Tibial artery (tissue), 4 donors: Measurements from ENCODE around the gene HYKK.
A peak's percentile ranks its signal among the peaks of the same experiment; 100 is the strongest.
"Not testable (repeated sequence)": the region's sequence is repeated elsewhere in the genome, so short reads cannot be mapped to it uniquely, and the experiment has no call there.

ENCODE experiments used
- DNase-seq, 2 donors: peaks; one replicate each; pipeline ENCODE4 v3.0.0-alpha.2; 2019
- H3K27ac ChIP-seq, 2 donors: fragments of 200-600 bp; sonication (generic) in 1 of 2; 1 replicate in 1 of 2; 2 replicates in 1 of 2; pipeline ENCODE4 v1.5.1; 2018 to 2019; ENCODE audit warnings: mild to moderate bottlenecking in 1 of 2
- H3K27me3 ChIP-seq, 2 donors: fragments of 200-600 bp; sonication (generic) in 1 of 2; one replicate each; pipeline versions ENCODE4 v1.5.1 to v1.6.0; 2016 to 2019
- H3K36me3 ChIP-seq, 3 donors: fragments of 200-600 bp; sonication (generic) in 2 of 3; one replicate each; pipeline ENCODE4 v1.5.1; 2016 to 2019; ENCODE audit warnings: mild to moderate bottlenecking in 2 of 3
- H3K4me1 ChIP-seq, 4 donors: fragments of 200-600 bp; sonication (generic) in 2 of 4; 1 replicate in 3 of 4; 2 replicates in 1 of 4; pipeline ENCODE4 v1.5.1; 2016 to 2019
- H3K4me3 ChIP-seq, 2 donors: fragments of 200-600 bp; sonication (generic) in 1 of 2; 1 replicate in 1 of 2; 2 replicates in 1 of 2; pipeline ENCODE4 v1.5.1; 2018 to 2019; ENCODE audit warnings: mild to moderate bottlenecking in 2 of 2
- H3K9me3 ChIP-seq, 3 donors: fragments of 200-600 bp; sonication (generic) in 1 of 3; one replicate each; pipeline ENCODE4 v1.5.1; 2016 to 2019
- intact Hi-C: fragments of 100-400 bp; cut with DNase I; formaldehyde crosslinking; loops from one replicate; pipeline ENCODE4 v1.15.0; 2023; ENCODE audit warnings: low total_unique reads
- TF ChIP-seq, protein P1 (sequence below), 2 experiments: fragments of 200-600 bp in 1 of 2; fragments of 450-650 bp in 1 of 2; IDR thresholded peaks; one replicate each; pipeline ENCODE4 v1.5.1; 2017 to 2019; ENCODE audit warnings: antibody characterized with exemption in 2 of 2, mild to moderate bottlenecking in 1 of 2, moderate library complexity in 1 of 2

Gene HYKK

DNA sequence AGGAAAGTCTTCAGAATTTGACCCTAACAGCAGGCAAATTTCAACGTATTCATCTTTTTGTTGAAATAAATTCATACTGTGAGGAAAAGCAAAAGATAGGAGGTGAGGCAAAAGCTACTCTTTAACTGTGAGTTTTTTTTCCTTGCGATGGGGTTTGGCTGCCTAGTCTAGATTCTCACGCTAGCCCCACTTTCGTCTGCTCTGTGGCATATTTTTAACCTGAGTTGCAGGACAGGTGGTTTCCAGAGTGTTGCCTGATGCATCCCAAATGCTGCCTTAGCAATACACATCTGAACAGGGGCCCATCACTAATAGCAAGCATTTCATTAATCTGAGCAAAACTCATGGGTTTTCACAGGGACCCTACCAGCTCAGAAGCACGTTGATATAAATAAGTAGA lies 44.5 kb downstream of the HYKK start:
- H3K9me3 ChIP-seq, result no peaks in the 10 kb centered on the region
- no peaks in the 10 kb centered on the region for H3K4me1 ChIP-seq
- no peaks in the 10 kb centered on the region for H3K27me3 ChIP-seq
- H3K36me3 ChIP-seq, result peaks cover 28 to 45% (median 43%) of the 10 kb centered on the region in 3 donors
- DNase-seq, result no peak
- no peak overlapping the region for H3K27ac ChIP-seq
- TF ChIP-seq, protein P1, sequence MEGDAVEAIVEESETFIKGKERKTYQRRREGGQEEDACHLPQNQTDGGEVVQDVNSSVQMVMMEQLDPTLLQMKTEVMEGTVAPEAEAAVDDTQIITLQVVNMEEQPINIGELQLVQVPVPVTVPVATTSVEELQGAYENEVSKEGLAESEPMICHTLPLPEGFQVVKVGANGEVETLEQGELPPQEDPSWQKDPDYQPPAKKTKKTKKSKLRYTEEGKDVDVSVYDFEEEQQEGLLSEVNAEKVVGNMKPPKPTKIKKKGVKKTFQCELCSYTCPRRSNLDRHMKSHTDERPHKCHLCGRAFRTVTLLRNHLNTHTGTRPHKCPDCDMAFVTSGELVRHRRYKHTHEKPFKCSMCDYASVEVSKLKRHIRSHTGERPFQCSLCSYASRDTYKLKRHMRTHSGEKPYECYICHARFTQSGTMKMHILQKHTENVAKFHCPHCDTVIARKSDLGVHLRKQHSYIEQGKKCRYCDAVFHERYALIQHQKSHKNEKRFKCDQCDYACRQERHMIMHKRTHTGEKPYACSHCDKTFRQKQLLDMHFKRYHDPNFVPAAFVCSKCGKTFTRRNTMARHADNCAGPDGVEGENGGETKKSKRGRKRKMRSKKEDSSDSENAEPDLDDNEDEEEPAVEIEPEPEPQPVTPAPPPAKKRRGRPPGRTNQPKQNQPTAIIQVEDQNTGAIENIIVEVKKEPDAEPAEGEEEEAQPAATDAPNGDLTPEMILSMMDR (IDR thresholded peaks at IDR 0.05), result no peak
- H3K4me3 ChIP-seq, result no peak overlapping the region
- intact Hi-C loops, result no loop called here

DNA sequence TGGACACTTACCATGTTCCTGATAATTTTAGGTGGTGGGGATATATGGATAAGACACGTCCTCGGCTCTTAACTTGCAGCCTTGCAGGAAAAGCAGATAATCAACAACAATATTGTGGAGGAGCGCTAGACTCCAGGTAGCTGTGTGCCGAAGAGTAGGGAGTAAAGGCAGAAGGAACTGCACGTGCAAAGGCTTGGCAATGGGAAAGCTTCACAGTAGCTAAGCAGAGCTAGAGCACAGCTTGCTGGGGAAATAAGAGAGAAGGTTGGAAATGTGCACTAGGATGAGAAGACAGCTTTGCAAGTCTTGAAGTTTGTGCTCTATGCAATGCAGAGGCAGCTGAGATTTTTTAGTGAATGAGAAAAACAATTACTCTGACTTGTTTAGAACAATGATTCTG lies 45.2 kb downstream of the HYKK start:
- Histone ChIP-seq H3K4me3 (no peak overlapping the region), H3K27ac (no peak overlapping the region), H3K9me3 (no peaks in the 10 kb centered on the region), H3K4me1 (no peaks in the 10 kb centered on the region), H3K27me3 (no peaks in the 10 kb centered on the region), H3K36me3 (peaks cover 21 to 38% (median 36%) of the 10 kb centered on the region in 3 donors)
- intact Hi-C loops, result no loop called here
- DNase-seq, result no peak
- TF ChIP-seq, protein P1 (IDR thresholded peaks at IDR 0.05), result no peak

DNA sequence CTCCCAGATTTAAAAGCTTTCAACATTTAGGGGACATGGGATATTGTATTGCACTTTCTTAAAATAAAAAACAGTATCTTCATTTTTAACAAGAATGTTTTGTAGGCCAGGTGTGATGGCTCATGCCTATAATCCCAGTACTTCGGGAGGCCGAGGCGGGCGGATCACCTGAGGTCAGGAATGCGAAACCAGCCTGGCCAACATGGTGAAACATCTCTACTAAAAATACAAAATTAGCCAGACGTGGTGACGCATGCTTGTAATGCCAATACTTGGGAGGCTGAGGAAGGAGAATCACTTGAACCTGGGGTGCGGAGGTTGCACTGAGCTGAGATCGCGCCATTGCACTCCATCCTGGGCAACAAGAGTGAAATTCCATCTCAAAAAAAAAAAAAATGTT lies 52.8 kb downstream of the HYKK start:
- DNase-seq, H3K9me3 ChIP-seq, H3K27me3 ChIP-seq, H3K4me3 ChIP-seq, H3K27ac ChIP-seq, H3K4me1 ChIP-seq, intact Hi-C loops, H3K36me3 ChIP-seq: not testable (repeated sequence)

DNA sequence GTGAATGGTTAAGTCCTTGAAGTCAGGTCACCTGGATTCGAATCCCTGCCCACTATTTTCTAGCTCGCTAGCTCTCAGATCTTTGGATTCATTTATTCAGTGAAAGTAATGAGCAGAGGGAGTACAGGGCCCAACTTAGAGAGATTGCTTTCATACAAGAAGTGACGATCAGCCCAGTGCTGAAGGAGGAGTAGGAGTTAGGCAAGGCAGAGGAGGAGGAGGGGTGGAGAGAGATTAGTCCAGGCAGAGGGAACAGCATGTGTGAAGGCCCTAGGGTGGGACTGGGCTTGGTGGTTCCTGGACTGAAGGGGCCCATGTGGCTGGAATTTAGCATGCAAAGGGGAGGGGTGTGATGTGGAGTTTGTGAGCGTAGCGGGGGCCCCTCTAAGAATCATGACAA lies 54.1 kb downstream of the HYKK start:
- H3K36me3 ChIP-seq, result no peaks in the 10 kb centered on the region
- peaks cover 0 to 16% (median 8%) of the 10 kb centered on the region in 4 donors for H3K4me1 ChIP-seq
- H3K27ac ChIP-seq, result no peak overlapping the region
- intact Hi-C loops, result no loop called here
- no peaks in the 10 kb centered on the region for H3K27me3 ChIP-seq
- no peak overlapping the region for H3K4me3 ChIP-seq
- TF ChIP-seq, protein P1 (IDR thresholded peaks at IDR 0.05), result no peak
- no peak for DNase-seq
- H3K9me3 ChIP-seq, result no peaks in the 10 kb centered on the region

DNA sequence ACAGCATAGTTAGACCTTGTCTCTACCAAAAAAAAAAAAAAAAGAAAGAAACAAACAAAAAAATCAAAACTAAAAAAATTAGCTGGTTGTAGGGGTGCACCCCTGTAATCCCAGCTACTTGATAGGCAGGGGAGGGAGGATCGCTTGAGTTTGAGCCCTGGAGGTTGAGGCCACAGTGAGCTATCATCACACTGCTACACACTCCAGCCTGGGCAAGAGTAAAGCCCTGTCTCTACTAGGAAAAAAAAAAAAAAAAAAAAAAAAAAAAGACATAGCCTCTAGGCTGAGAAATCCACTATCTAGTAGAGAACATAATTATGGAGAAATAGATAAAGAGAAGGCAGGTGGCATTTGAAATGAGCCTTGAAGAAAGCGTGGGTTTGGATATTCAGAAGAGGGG lies 55.7 kb downstream of the HYKK start:
- Histone ChIP-seq H3K36me3 (no peaks in the 10 kb centered on the region), H3K9me3 (no peaks in the 10 kb centered on the region), H3K27ac (no peak overlapping the region), H3K27me3 (peaks cover 0 to 6% of the 10 kb centered on the region in 2 donors), H3K4me1 (peaks cover 0 to 19% (median 9%) of the 10 kb centered on the region in 4 donors), H3K4me3 (no peak overlapping the region)
- no peak for DNase-seq
- intact Hi-C loops, result no loop called here
- TF ChIP-seq, protein P1 (IDR thresholded peaks at IDR 0.05), result no peak

DNA sequence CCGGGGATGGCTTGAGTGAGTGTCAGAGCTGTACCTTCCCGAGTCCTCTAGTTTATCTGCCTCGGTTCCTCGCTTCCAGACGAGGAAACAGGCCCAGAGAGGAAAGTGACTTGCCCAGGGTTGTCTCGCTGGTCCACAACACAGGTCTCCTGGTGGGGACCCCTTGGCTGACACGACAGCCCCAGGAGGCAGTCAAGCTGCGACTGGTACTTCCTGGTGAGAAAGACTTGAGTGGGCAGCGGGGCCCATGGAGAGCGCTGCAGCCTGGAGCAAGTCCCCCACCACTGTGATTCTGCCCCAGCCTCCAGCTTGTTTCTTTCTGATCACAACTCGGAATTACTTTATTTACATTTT lies 57.3 kb downstream of the HYKK start:
- Histone ChIP-seq H3K36me3 (no peaks in the 10 kb centered on the region), H3K4me3 (peak overlapping the region; percentile 52 to 65), H3K27me3 (peaks cover 0 to 12% of the 10 kb centered on the region in 2 donors), H3K9me3 (no peaks in the 10 kb centered on the region), H3K27ac (no peak overlapping the region), H3K4me1 (peaks cover 0 to 19% (median 9%) of the 10 kb centered on the region in 4 donors)
- intact Hi-C loops, result no loop called here
- TF ChIP-seq, protein P1 (IDR thresholded peaks at IDR 0.05), result no peak
- no peak for DNase-seq
